Superior temporal gyrus (tissue), 1 donor: Measurements from ENCODE around the gene WFS1.

Experiments used
- DNase-seq: peaks from one replicate; pipeline ENCODE4 v3.0.0-alpha.2; 2016; ENCODE audit errors: extremely low spot score

WFS1 gene

DNA sequence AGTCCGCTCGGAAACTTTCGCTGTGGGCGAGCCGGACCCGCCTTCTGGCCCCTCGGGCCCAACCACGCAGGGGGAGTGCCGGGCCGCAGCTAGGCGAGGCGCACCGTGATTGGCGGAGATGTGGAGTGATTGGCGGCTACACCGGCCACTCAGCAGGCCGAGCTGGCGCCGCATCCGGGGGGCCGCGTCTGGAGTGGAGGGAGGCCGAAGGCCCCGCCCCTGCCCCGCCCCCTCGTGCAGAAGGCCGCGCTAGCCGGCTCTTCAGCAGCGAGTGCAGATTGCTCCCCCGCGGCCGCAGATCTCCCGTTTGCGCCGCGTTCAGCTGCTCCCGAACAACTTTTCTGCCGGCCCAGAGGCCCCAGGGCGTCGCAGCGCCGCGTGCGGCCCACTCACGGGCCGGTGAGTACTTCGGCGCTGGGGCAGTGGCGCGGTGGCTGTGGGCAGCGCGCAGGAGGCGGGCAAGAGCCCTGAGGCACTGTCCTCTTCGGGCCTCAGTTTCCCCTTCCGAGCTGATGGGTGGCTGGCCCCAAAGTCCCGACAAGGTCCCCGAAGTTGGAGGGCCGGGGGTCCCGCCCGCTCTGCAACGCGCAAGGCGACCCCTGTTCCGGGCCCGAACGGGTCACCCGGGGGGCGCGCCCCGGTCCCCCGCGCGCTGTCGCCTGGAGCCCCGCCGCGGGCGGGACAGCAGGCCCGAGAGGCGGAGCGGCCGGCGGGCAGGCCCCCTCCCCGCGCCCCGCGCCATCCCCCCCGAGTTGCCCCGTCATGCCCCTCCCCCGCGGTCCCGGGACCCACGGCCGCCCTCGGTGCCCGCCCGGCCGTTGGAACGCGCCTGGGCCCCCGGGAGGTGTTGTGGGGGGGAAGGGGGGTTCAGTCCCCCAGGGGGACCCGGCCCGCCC is at the start of gene WFS1:
Gene WFS1, plus strand, starts transcription at position 235 of the 896 bp plus-strand sequence. CDS start 7,606 bp downstream, outside the sequence.
- DNase-seq, result peak; percentile 98

GRCh38 chr4:6221301-6221850 is 48.3 kb upstream of the WFS1 start:
- no peak for DNase-seq

- DNase-seq, result peak; percentile 74
These were observed 47.5 kb upstream of the WFS1 start for GRCh38 chr4:6221851-6222760.

DNA sequence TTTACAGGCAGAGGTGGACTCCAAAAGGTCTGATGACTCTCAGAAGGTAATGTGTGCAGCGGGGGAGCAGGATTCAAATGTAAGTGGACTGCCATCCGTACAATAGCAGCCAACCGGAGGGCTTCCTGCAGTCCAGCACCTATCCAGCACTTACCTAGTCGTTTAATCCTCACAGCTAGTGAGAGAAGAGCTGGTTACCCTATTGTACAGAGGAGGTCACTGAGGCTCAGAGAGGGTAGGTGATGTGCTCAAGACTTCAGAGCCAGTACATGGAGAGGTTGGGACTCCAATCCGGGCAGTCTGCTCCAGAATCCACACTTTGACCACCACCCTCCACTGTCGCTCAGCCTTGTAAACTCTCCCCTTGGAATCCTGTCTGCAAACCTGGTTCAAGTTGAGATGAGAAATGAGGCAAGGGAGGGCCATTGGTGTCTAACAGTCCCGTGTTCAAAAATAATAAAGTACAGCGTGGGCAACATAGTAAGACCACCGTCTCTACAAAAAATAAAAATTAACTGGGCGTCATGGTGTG is 46.8 kb upstream of the WFS1 start:
- peak; percentile 73 for DNase-seq

GRCh38 chr4:6224735-6225134 is 44.9 kb upstream of the WFS1 start:
- DNase-seq, result no peak

DNA sequence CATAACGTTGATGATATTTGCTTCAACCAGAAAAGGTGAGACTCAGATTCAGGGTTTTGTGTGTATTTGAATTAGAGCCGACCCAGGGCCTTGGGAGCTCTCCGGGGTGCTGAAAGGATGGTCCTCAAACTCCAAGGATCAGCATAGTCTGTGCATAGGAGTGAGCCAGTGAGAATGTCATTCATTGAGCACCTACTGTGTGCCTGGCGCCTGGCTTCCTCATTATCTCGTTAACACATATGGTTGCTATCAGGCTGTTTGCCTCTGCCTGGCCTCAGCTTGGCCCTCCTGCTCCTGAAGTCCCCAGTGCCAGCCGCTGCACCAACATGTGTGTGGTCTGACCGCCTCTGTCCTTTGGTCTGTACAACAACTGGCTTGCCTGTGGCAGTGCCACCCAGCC is 44.2 kb upstream of the WFS1 start:
- no peak for DNase-seq

- DNase-seq, result no peak
These were observed 43.1 kb upstream of the WFS1 start for GRCh38 chr4:6226506-6226905.

GRCh38 chr4:6227412-6228157 is 42.1 kb upstream of the WFS1 start:
- no peak for DNase-seq

- no peak for DNase-seq
These were observed 41.2 kb upstream of the WFS1 start for GRCh38 chr4:6228158-6229067.

DNA sequence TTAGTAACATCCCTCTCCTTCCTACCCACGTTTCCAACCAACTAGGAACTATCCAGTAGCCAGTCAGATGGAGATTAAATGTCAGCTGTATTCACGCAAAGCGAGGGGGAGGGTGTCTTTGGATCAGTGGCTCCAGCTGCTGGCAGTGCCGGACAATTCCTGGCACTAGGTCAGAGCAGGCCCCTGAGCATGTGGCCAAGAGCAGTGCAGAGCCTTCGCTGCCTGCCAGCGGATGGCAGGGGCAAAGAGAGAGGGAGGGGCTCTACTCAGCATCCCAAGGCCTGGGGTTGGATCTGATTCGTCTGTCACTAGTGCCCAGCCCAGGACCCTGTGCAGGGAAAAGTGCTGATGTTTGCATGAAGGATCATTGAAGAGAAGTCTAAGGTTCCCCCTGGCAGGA is 40.6 kb upstream of the WFS1 start:
- DNase-seq, result peak; percentile 81

DNA sequence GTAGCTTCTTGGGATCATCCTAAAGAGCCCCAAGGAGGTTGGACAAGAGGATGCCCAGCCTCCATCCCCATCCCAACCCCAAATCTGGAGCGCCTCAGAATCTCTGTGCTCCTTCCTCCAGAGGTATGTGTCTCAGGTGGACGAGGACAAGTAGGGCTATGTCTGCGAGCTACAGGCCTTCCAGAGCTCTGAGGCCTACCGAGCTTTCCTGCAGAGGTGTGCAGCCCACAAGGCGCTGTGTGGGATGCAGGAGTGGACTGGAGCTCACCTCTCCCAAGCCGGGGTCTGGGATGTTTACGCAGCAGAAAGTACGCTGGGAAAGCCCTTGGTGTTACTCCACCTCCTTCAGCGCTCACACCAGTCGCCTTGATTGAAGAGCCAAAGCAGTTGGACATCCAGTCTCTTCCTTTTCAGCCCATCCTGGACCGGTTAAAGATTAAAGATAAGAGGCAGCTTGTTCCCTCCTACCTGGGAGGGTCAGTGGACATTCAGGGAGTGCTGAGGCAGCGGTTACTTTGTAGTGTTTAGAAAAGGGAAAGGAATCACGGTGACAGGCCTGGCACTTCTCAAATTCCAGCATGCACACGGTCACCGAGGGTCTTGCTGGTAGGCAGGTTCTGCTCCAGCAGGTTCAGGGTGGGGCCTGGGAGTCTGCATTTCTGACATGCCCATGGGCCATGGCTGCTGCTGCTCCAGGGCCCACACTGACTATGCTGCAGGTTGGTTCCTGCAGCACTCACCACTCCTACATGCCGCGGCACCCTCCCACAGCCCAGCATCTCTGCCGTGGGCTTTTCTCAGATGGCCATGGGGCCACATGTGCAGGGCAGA is 39.8 kb upstream of the WFS1 start:
- DNase-seq, result no peak

- DNase-seq, result no peak
These were observed 39.2 kb upstream of the WFS1 start for GRCh38 chr4:6230502-6230785.

DNA sequence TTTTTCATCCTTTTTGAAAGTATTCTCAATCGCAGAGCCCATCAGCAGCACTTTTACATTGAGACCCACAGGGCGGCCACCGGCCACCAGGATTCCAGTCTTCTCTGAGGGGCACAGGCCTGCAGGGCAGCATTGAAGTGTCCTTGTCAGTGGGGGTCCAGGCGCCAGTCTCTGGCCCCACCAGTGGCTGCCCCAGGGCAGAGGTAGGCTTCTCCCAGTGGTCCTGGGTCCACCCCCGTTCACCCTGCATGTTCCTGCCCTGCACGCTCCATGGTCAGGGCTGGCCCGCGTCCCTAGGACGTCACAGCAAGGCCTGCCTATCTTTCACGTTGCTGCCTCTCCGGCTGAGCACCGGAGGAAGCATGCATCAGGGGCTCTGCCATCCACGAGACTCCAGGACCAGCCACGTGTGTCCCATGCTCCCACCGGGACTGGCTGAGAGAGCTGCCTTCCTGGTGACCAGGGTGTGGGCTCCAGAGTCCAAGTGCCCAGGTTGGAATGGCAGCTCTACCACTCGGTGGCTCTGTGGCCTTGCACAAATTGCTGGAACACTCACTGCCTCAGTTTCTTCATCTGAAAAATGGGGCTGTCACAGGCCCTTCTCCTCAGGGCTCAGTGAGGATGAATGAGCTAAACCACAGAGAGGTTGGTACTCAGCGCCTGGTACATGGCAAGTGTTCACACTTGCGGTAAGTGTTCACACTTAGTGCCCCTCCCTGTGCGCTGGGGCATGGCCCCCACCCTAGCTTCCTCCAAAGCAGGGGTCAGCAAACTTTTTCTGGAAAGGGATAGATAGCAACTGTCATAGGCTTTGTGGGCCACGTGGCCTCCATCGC is 38.6 kb upstream of the WFS1 start:
- DNase-seq, result no peak

- no peak for DNase-seq
These were observed 37.9 kb upstream of the WFS1 start for GRCh38 chr4:6231663-6232165.

- no peak for DNase-seq
These were observed 36.5 kb upstream of the WFS1 start for GRCh38 chr4:6232836-6233785.

- no peak for DNase-seq
These were observed 35.7 kb upstream of the WFS1 start for GRCh38 chr4:6233929-6234328.

DNA sequence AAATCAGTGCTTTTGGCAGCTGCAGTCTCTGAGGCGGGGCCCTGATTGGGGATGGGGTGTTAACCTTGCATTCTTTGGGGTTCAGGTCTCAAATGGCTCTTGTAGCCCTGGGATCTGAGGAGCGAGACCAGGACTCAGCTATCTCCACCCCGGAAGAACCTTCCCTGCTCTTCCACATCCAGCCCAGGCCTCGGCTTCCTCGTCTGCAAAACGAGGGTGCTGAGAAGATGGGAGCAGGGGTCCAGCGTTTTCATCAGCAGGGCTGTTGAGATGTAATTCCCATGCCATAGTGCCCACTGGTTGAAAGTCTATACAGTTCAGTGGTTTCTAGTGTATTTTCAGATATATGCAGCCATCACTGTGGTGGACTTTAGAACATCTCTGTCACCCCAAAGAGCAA is 34.6 kb upstream of the WFS1 start:
- no peak for DNase-seq
